OCI-LY7 (cell line): ENCODE data around the gene HRH3.

Experiments
- EZH2phosphoT487 ChIP-seq: fragments of 200-600 bp; sonication (generic); IDR thresholded peaks from 2 replicates; pipeline ENCODE4 v1.6.1; 2018; ENCODE audit warnings: low read depth, borderline replicate concordance, mild to moderate bottlenecking, mixed run types, antibody characterized with exemption, low read length, moderate library complexity, mixed read lengths
- TF ChIP-seq, protein P1 (sequence below): fragments of 200-600 bp; sonication (generic); conservative IDR thresholded peaks from 2 replicates; pipeline ENCODE4 v1.5.1; 2014; ENCODE audit warnings: mild to moderate bottlenecking, antibody characterized with exemption, low read length, moderate library complexity, mixed read lengths

DNA sequence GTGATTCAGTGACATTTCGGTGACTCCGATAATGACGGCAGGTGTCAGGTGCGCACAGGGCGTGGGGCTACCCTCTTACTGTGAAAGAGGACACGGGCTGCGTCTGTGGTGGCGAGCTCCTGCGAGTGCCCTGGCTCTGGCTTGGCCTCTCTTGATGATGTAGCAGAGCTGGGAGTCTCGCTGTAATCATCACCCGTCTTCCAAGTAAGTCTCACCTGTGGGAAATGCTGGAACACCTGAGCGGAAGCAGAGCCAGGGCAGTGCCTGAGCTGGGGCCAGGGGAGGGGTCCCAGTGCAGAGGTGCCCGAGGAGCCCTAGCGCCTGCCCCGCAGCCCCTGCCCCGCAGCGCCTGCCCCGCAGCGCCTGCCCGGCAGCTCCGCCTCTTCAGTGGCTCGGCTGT lies 23.0 kb upstream of the HRH3 start:
- TF ChIP-seq, protein P1, sequence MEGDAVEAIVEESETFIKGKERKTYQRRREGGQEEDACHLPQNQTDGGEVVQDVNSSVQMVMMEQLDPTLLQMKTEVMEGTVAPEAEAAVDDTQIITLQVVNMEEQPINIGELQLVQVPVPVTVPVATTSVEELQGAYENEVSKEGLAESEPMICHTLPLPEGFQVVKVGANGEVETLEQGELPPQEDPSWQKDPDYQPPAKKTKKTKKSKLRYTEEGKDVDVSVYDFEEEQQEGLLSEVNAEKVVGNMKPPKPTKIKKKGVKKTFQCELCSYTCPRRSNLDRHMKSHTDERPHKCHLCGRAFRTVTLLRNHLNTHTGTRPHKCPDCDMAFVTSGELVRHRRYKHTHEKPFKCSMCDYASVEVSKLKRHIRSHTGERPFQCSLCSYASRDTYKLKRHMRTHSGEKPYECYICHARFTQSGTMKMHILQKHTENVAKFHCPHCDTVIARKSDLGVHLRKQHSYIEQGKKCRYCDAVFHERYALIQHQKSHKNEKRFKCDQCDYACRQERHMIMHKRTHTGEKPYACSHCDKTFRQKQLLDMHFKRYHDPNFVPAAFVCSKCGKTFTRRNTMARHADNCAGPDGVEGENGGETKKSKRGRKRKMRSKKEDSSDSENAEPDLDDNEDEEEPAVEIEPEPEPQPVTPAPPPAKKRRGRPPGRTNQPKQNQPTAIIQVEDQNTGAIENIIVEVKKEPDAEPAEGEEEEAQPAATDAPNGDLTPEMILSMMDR: no peak
- no peak for TF ChIP-seq EZH2phosphoT487
